HepG2 (cell line): ENCODE results near the gene SUN5. TPM values are rescaled to one million over a fixed set of nuclear protein-coding genes. Genes with fewer than 3 reads are reported as not detected.
A peak's percentile ranks its signal among the peaks of the same experiment; 100 is the strongest.

ENCODE experiments used
- ADNP ChIP-seq: sonication (generic); formaldehyde crosslinking; IDR thresholded peaks from 2 replicates; pipeline ENCODE4 v1.4.0; 2020; ENCODE audit warnings: missing genetic modification reagents
- ARNT2 ChIP-seq: sonication (generic); formaldehyde crosslinking; IDR thresholded peaks from 2 replicates; pipeline ENCODE4 v1.8.0; 2022; ENCODE audit warnings: mild to moderate bottlenecking, low read depth, missing genetic modification reagents, moderate library complexity
- MAFF ChIP-seq: IDR thresholded peaks from 2 replicates; pipeline ENCODE4 v1.6.1; 2011; ENCODE audit warnings: low read depth, low read length, improper control_type of control experiment
- ZNF136 ChIP-seq: sonication (generic); formaldehyde crosslinking; IDR thresholded peaks from 2 replicates; pipeline ENCODE4 v1.8.1; 2022; ENCODE audit warnings: low read depth, mild to moderate bottlenecking, moderate library complexity, missing genetic modification reagents
- ZNF263 ChIP-seq: sonication (generic); formaldehyde crosslinking; IDR thresholded peaks from 2 replicates; pipeline ENCODE4 v1.4.0; 2020; ENCODE audit warnings: missing genetic modification reagents
- polyA plus RNA-seq, 8 experiments: library from polyadenylated mRNA; depleted of rRNA in 3 of 8; stranded (reverse) in 7 of 8; unstranded in 1 of 8; fragments of >200 nt; fragmentation: Illumina TruSeq in 4 of 8; extraction: Trizol in 4 of 8; gene quantifications; 2 replicates each; pipeline versions ENCODE4 v1.2.1 to v1.2.3, GENCODE V29; 2011 to 2016; ENCODE audit warnings: low read depth in 4 of 8, missing spikeins in 1 of 8, mixed read lengths in 1 of 8; ENCODE audit not compliant: insufficient read depth in 1 of 8
- total RNA-seq, 5 experiments: library from RNA; depleted of rRNA; stranded (reverse); fragments of >200 nt; fragmentation: Illumina TruSeq; extraction: Trizol; gene quantifications; 2 replicates each; pipeline ENCODE4 v1.2.3, GENCODE V29; 2016; ENCODE audit warnings: low read depth in 1 of 5
- TF ChIP-seq, protein P1 (sequence below): sonication (generic); formaldehyde crosslinking; IDR thresholded peaks from 2 replicates; pipeline ENCODE4 v1.4.0; 2020; ENCODE audit warnings: mild to moderate bottlenecking, missing genetic modification reagents
- TF ChIP-seq, protein P2 (sequence below): sonication (generic); formaldehyde crosslinking; IDR thresholded peaks from 2 replicates; pipeline ENCODE4 v1.4.0; 2020; ENCODE audit warnings: missing genetic modification reagents, borderline replicate concordance

The SUN5 gene
- total and polyA plus RNA-seq, 2 of the 13 experiments (the other 11 are each of a cell fraction or from before 2014, with no cell fraction given), result not detected

DNA sequence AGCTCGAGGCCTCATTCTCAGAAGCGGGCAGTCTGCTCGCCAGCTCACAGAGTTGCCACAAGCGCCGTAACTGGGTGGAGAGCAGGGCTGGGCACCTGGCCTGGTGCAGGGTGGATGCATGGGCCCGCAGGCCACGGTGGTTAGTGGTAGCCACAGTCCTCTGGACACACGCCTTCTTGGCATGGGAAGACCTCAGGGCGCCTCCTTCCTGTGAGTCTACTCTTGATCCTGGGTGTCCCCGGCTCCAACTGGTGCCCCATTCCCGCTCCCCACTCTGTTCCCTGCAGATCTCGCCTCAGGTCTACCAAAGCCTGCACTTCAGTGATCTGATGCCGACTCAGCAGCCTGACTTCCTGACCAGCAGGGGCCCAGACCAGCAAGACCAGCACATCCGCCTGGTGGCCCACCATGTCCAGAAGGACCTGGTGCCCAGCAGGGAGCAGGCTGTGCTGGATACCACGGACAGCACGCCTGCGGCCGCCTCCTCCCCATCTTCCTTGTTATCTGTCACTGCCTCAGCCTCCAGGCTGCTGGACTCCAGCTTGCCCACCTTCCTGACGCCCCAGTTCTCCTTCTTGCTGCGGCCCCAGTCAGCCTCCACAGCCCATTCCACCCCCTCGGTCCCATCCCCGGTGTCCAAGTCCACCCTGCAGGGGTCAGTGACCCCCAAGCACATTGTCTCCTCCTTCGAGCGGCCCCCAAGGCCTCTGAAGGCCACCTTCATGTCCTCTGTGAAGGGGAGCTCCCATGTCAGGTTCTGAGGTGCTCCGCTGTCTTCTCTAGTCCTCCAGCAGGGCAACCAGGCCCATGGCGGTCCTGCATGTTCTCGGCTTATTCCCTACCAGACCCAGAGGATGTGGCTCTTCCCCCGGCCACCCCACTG, 43.1 kb downstream of the SUN5 start (continued):
- 0 out of 2 replicates have a peak, but pooled peaks have one; percentile 36 for TF ChIP-seq ZNF263 (CRISPR knock-in tag)
- TF ChIP-seq, protein P1, sequence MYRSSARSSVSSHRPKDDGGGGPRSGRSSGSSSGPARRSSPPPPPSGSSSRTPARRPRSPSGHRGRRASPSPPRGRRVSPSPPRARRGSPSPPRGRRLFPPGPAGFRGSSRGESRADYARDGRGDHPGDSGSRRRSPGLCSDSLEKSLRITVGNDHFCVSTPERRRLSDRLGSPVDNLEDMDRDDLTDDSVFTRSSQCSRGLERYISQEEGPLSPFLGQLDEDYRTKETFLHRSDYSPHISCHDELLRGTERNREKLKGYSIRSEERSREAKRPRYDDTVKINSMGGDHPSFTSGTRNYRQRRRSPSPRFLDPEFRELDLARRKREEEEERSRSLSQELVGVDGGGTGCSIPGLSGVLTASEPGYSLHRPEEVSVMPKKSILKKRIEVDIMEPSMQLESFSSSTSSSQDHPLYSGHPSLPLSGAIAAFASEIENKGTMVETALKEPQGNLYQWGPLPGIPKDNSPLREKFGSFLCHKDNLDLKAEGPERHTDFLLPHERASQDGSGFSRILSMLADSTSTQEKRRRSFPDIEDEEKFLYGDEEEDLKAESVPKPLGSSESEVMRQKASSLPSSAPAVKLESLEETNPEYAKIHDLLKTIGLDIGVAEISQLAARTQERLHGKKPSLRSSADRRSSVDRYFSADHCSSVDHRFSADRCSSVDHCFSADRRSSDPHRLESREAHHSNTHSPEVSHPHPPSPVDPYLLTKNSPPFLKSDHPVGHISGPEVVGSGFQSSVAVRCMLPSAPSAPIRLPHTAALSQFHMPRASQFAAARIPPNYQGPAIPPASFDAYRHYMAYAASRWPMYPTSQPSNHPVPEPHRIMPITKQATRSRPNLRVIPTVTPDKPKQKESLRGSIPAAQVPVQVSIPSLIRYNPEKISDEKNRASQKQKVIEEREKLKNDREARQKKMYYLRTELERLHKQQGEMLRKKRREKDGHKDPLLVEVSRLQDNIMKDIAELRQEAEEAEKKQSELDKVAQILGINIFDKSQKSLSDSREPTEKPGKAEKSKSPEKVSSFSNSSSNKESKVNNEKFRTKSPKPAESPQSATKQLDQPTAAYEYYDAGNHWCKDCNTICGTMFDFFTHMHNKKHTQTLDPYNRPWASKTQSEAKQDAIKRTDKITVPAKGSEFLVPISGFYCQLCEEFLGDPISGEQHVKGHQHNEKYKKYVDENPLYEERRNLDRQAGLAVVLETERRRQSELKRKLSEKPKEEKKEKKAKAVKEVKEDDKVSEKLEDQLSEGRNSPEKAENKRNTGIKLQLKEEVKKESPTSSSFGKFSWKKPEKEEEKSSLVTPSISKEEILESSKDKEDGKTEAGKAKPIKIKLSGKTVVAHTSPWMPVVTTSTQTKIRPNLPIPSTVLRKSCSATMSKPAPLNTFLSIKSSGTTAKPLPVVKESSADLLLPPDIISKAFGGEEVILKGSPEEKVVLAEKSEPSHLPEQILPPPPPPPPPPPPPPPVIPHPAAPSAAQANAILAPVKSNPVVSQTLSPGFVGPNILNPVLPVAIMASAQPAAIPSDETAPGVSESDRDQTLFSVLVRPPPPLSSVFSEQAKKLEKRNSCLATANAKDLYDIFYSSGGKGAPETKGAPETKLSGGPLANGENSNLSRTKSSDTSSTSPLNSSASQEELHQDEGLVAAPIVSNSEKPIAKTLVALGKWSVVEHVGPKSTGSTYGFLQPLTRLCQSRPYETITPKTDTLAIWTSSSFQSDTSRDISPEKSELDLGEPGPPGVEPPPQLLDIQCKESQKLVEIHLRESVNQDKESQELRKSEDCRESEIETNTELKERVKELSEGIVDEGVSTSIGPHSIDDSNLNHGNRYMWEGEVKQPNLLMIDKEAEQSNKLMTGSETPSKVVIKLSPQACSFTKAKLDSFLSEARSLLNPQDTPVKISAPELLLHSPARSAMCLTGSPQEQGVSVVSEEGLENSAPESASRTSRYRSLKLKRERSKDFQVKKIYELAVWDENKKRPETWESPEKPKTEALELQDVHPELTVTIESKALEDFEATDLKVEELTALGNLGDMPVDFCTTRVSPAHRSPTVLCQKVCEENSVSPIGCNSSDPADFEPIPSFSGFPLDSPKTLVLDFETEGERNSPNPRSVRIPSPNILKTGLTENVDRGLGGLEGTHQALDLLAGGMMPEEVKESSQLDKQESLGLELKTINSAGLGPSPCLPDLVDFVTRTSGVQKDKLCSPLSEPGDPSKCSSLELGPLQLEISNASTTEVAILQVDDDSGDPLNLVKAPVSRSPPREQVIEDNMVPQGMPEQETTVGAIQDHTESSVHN (CRISPR knock-in tag), result 0 out of 2 replicates have a peak, but pooled peaks have one; percentile 42
- TF ChIP-seq, protein P2, sequence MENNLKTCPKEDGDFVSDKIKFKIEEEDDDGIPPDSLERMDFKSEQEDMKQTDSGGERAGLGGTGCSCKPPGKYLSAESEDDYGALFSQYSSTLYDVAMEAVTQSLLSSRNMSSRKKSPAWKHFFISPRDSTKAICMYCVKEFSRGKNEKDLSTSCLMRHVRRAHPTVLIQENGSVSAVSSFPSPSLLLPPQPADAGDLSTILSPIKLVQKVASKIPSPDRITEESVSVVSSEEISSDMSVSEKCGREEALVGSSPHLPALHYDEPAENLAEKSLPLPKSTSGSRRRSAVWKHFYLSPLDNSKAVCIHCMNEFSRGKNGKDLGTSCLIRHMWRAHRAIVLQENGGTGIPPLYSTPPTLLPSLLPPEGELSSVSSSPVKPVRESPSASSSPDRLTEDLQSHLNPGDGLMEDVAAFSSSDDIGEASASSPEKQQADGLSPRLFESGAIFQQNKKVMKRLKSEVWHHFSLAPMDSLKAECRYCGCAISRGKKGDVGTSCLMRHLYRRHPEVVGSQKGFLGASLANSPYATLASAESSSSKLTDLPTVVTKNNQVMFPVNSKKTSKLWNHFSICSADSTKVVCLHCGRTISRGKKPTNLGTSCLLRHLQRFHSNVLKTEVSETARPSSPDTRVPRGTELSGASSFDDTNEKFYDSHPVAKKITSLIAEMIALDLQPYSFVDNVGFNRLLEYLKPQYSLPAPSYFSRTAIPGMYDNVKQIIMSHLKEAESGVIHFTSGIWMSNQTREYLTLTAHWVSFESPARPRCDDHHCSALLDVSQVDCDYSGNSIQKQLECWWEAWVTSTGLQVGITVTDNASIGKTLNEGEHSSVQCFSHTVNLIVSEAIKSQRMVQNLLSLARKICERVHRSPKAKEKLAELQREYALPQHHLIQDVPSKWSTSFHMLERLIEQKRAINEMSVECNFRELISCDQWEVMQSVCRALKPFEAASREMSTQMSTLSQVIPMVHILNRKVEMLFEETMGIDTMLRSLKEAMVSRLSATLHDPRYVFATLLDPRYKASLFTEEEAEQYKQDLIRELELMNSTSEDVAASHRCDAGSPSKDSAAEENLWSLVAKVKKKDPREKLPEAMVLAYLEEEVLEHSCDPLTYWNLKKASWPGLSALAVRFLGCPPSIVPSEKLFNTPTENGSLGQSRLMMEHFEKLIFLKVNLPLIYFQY (CRISPR knock-in tag), result no peak
- no peak for TF ChIP-seq ADNP (CRISPR knock-in tag)
- TF ChIP-seq ARNT2 (CRISPR knock-in tag), result no peak
- 0 out of 2 replicates have a peak, but pooled peaks have one; percentile 14 for TF ChIP-seq MAFF
- no peak for TF ChIP-seq ZNF136 (CRISPR knock-in tag)
